AG04450 (cell line): ENCODE measurements around the gene CPNE1. TPM values are rescaled to one million over a fixed set of nuclear protein-coding genes. Genes with fewer than 3 reads are reported as not detected.

Experiments used
- CTCF ChIA-PET: fragments of 300-600, 350-600 bp; formaldehyde crosslinking; extraction: SDS; loops from one replicate; lab custom pipeline; 2022; ENCODE audit warnings: antibody characterized with exemption, inconsistent platforms; lab: Charles Lee
- POLR2A ChIA-PET: fragments of 350-600 bp; formaldehyde crosslinking; extraction: SDS; loops from one replicate; lab custom pipeline; 2021; ENCODE audit warnings: antibody characterized with exemption, inconsistent platforms; lab: Yijun Ruan, JAX
- DNase-seq: peaks from one replicate; pipeline ENCODE4 v3.0.0-alpha.2; 2011; ENCODE audit warnings: low read depth, low spot score
- H3K27ac ChIP-seq: one replicate; pipeline ENCODE4 v1.5.1; 2012; ENCODE audit warnings: low read depth, low read length, control low read depth
- H3K27me3 ChIP-seq: one replicate; pipeline ENCODE4 v1.6.0; 2012; ENCODE audit warnings: low read length; ENCODE audit not compliant: control insufficient read depth, insufficient read depth
- H3K4me3 ChIP-seq: 2 replicates; pipeline ENCODE4 v1.5.1; 2011; ENCODE audit warnings: mild to moderate bottlenecking, low read depth, low read length, control low read depth
- H3K9me3 ChIP-seq: 2 replicates; pipeline ENCODE4 v1.5.1; 2012; ENCODE audit warnings: low read length; ENCODE audit not compliant: control insufficient read depth, insufficient read depth
- polyA plus RNA-seq: library from polyadenylated mRNA; depleted of rRNA; stranded (reverse); fragments of >200 nt; gene quantifications from 2 replicates; pipeline ENCODE4 v1.2.3, GENCODE V29; 2011
- TF ChIP-seq, protein P1 (sequence below): IDR thresholded peaks from 2 replicates; pipeline ENCODE4 v1.5.1; 2011; ENCODE audit warnings: low read depth, low read length, control low read depth, inconsistent platforms

The CPNE1 gene
- polyA plus RNA-seq, 1 experiment, result 95.1 TPM

DNA sequence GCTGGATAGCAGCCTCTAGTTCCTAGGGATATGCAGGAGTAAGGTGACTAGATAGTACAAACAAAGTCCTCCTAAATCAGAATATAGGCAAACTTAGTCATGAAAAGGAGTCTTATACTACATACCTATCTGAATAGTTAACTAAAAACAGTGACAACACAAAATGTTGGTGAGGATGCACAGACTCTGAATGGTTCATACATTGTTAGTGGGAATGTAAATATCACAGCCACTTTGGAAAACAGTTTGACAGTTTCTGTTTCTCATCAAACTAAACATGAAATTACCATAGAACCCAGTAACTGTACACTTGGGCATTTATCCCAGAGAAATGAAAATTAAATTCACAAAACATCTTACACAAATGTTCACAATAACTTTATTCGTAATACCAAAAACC is 17.3 kb upstream of the CPNE1 start:
- Histone ChIP-seq H3K9me3 (no peaks in the 10 kb centered on the region), H3K4me3 (no peak overlapping the region), H3K27ac (no peak overlapping the region), H3K27me3 (no peaks in the 10 kb centered on the region)
- ChIA-PET CTCF (no interaction called here), POLR2A (no interaction called here)
- no peak for DNase-seq
- TF ChIP-seq, protein P1, sequence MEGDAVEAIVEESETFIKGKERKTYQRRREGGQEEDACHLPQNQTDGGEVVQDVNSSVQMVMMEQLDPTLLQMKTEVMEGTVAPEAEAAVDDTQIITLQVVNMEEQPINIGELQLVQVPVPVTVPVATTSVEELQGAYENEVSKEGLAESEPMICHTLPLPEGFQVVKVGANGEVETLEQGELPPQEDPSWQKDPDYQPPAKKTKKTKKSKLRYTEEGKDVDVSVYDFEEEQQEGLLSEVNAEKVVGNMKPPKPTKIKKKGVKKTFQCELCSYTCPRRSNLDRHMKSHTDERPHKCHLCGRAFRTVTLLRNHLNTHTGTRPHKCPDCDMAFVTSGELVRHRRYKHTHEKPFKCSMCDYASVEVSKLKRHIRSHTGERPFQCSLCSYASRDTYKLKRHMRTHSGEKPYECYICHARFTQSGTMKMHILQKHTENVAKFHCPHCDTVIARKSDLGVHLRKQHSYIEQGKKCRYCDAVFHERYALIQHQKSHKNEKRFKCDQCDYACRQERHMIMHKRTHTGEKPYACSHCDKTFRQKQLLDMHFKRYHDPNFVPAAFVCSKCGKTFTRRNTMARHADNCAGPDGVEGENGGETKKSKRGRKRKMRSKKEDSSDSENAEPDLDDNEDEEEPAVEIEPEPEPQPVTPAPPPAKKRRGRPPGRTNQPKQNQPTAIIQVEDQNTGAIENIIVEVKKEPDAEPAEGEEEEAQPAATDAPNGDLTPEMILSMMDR, result no peak

DNA sequence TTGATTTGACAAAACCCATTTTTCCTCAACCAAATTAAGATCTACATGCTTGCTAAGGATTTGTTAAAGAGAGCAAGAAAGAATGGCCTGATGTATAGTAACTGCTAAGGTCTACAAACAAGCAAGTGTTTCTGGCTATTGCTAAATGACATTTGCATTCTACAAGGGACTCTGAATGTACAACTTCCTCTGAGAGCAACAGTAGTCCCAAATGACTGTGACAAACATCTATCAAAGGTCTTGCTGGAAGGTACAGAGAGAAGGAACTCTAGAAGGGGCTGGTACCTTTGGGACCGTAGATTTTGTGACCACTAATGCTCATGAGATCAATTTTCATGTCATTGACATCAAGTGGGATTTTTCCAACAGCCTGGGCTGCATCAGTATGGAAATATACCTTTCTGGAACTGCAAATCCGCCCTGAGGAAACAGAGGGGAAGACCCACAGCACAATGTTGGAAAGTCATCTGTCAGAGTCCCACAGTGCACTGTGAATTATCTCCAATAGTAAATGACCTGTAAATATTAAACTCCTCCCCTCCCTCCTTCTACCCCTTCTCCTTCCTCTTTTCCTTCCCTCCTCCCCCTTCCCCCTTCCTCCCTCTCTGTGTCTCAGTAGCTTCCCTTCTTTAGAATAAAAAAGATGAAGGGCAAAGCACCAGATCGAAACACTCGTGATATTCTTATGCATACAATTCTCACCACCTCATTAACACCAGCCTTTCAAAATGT is 15.9 kb upstream of the CPNE1 start:
- no peak overlapping the region for H3K4me3 ChIP-seq
- TF ChIP-seq, protein P1, result no peak
- H3K9me3 ChIP-seq, result no peaks in the 10 kb centered on the region
- ChIA-PET CTCF (interaction anchor here (0.6 kb wide), 1 partner anchor 450 kb away, joined by 4 read pairs; no protein-coding TSS in a partner anchor), POLR2A (no interaction called here)
- H3K27me3 ChIP-seq, result no peaks in the 10 kb centered on the region
- DNase-seq, result no peak
- H3K27ac ChIP-seq, result no peak overlapping the region

DNA sequence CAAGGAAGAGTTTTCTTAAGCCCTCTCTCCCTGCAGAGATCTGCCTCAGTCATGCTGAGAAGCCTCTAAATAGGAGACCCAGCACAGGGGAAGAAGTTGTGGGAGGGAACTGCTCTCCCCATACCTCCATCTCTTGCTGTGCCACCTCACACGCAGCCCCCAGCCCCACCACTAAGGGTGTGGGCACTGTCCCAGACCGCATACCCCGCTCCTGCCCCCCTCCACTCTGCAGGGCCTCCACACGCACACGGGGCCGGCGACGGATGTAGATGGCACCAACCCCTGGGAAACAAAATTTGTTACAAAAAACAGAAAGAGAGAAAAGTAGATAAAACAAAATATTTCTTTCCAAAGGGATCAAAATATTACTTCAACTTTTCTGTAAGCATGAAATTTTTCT is 10.2 kb upstream of the CPNE1 start:
- DNase-seq, result no peak
- H3K4me3 ChIP-seq, result no peak overlapping the region
- no peaks in the 10 kb centered on the region for H3K9me3 ChIP-seq
- H3K27me3 ChIP-seq, result no peaks in the 10 kb centered on the region
- CTCF ChIA-PET, result no interaction called here
- POLR2A ChIA-PET, result no interaction called here
- TF ChIP-seq, protein P1, result no peak
- H3K27ac ChIP-seq, result no peak overlapping the region

DNA sequence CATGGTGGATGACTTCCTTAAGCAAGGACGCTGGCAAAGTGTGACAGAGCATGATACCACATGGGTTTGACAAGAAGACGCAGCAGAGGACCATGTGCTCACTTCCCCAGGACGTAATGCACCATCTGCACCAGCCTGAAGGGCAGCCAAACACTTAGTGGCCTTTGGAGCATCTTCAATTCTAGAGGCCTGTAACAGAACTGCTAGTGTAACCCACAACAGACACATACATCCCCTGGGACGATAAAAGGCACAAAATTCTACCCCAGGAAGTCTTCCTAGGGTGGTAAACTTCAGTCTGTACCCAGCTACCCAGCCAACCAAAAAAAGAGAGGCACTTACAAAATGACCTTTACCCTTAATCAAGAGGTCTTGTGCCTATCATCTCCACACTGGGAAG is 9.2 kb upstream of the CPNE1 start:
- ChIA-PET CTCF (no interaction called here), POLR2A (no interaction called here)
- DNase-seq, result no peak

DNA sequence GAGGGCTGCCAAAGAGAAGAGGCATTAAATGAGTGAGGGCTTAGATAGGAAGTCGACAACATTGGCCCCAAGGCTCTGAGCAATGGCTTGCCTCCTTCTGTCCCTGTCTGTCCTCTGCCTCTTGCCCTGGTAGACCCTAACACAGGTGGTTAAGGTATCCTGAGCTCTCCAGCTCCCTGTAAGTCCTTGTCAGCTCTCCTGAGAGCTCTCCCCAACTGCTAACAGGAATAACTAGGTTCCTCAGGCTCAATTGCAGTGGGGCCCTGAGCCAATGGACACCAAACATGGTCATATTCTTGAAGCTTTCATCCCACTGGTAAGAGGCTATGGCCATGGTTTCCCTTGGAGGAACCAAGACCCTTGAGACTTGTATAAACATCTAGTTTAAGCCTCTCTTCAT is 5.0 kb upstream of the CPNE1 start:
- Histone ChIP-seq H3K27ac (no peak overlapping the region), H3K9me3 (peaks cover 3% of the 10 kb centered on the region; the same call in 1 of the 2 replicates), H3K27me3 (no peaks in the 10 kb centered on the region), H3K4me3 (no peak overlapping the region)
- CTCF ChIA-PET, result interaction anchor here (0.9 to 1.9 kb wide), 2 partner anchors 157 to 285 kb away, joined by 3 to 5 read pairs; partner anchors contain the start of gene SCAND1
- TF ChIP-seq, protein P1, result no peak
- POLR2A ChIA-PET, result no interaction called here
- no peak for DNase-seq

More for the DNA sequence above, 9.2 kb upstream of the CPNE1 start:
- Histone ChIP-seq H3K4me3 (no peak overlapping the region), H3K27me3 (no peaks in the 10 kb centered on the region), H3K9me3 (no peaks in the 10 kb centered on the region), H3K27ac (peak overlapping the region; percentile 2)
- TF ChIP-seq, protein P1, result no peak
